ENCODE results near the gene RBFA.
"Not testable (repeated sequence)": the region's sequence is repeated elsewhere in the genome, so short reads cannot be mapped to it uniquely, and the experiment has no call there.

RBFA gene

DNA sequence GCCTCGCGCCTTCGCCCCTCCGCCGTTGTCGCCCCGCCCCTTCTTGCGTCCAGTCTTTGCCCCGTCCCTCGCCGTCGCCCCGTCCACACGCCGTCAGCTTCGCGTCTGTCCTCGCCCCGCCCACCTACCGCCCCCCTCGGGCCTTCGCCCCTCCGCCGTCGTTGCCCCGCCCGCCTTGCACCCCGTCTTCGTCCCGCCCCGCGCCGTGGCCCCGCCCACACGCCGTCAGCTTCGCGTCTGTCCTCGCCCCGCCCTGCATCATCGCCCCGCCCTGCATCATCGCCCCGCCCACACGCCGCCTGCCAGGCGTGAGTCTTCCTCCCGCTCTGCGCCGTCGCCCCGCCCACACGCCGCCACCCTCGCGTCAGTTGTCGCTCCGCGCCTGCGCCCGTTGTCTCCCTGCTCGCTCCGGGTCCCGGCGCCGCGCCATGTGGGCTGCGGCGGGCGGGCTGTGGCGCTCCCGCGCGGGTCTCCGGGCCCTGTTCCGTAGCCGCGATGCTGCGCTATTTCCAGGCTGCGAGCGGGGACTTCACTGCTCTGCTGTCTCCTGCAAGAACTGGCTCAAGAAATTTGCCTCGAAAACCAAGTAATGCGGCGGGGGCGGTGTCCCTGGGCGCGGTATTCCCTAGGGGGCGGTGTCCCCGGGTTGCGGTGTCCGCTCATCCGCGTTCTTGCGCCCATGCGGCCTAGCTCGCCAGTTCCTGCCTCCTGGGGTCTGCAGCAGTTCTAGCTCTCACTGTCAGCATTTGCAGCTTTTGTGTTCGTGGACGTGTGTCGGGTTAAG, at the start of gene RBFA:
RBFA (plus strand) TSS at position 367 of the 784 bp plus-strand sequence; CDS start at position 429, 62 bp downstream.
- DNase-seq: peak; percentile 99

DNA sequence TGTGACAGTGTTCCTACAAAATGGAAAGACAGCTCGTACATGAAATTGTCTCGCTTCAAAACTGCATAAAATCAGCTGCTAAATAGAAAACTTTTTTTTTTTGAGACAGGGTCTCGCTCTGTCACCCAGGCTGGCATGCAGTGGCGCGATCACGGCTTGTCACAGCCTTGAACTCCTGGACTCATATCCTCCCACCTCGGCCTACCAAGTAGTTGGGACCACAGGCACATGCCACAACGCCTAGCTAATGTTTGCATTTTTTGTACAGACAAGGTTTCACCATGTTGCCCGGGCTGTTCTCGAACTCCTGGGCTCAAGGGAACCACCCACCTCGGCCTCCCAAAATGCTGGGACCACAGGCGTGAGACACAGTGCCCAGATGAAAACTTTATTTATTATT, 49.1 kb upstream of the RBFA start:
- DNase-seq: no peak

GRCh38 chr18:79986726-79987125, 47.5 kb upstream of the RBFA start:
- no peak for DNase-seq

DNA sequence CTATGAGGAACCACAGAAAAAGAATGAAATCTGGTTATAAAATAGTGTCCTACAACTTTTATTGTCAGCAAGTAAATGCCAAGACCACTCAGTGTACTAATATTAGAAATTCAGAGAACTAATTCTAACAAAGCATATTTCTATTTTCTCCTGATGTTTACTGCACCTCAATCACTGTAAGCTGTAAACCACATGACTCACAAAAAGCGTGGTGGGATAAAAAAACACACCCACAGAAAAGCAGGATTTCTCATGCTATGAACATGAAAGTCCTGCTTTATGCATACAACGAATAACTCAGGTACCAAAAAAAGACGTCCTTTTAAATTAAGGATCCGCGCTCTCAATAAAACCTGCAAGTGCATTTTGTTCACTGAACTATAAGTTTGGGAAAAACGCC, 46.7 kb upstream of the RBFA start:
- peak in 1 of 2 donors; percentile 7 for DNase-seq

DNA sequence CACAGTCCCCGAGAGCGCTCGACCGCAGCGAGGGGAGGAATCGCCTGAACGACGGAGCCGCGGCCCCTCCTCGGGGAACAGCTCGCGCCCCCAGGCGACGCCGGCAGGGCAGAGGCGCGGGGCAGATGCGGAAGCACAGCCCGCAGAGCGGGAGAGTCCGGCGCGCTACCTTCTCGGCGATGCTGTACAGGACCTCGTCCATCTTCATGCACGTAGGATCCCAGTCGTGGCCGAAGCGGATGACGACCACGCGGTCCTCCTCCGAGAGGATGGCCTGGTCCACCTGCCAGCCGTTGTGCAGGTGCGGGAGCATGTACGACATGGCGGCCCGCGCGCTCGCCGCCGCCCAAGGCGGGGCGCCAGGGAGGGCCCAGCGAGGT, 46.2 kb upstream of the RBFA start:
- peak; percentile 56 to 65 for DNase-seq

GRCh38 chr18:79988451-79989194, 45.6 kb upstream of the RBFA start, which contains the start of gene TXNL4A:
Gene TXNL4A, minus strand, starts transcription at chr18:79988563. Its CDS starts 171 bp downstream, at chr18:79988392.
- peak; percentile 81 to 85 for DNase-seq

DNA sequence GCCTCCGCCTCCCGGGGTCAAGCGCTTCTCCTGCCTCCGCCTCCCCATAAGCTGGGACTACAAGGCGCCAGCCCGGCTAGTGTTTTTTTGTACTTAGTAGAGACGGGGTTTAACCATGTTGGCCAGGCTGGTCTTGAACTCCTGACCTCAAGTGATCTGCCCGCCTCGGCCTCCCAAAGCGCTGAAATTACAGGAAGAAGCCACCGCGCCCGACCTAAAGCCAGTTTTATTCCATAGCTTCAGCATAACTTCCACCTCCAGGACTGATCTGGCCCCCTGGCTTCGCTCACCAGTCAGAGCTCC, 45.1 kb upstream of the RBFA start:
- DNase-seq: no peak

DNA sequence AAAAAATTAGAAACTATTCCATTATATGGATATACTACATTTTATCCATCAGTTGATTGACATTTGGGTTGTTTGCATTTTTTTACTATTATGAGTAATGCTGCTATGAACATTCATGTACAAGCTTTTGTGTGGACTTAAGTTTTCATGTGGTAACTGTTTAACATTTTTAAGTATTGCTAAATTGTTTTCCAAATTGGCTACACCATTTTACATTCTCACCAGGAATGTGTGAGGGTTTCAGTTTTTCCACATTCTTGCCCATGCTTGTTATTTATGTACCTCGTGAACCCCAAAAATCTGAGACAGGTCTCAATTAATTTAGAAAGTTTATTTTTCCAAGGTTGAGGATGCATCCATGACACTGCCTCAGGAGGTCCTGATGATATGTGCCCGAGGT, 42.7 kb upstream of the RBFA start:
- DNase-seq: no peak

DNA sequence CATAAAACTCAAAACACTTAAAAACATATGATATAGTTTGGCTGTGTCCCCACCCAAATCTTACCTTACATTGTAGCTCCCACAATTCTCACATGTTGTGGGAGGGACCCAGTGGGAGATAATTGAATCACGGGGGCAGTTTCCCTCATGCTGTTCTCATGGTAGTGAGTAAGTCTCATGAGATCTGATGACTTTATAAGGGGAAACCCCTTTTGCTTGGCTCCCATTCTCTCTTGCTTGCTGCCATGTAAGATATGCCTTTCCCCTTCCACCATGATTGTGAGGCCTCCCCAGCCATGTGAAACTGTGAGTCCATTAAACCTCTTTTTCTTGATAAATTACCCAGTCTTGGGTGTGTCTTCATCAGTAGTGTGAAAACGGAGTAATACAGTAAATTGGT, 34.5 kb upstream of the RBFA start:
- not testable (repeated sequence) for DNase-seq

- DNase-seq: no peak
Measured at GRCh38 chr18:80000877-80001276, 33.4 kb upstream of the RBFA start.

- no peak for DNase-seq
Measured at GRCh38 chr18:80002468-80002867, 31.8 kb upstream of the RBFA start.

DNA sequence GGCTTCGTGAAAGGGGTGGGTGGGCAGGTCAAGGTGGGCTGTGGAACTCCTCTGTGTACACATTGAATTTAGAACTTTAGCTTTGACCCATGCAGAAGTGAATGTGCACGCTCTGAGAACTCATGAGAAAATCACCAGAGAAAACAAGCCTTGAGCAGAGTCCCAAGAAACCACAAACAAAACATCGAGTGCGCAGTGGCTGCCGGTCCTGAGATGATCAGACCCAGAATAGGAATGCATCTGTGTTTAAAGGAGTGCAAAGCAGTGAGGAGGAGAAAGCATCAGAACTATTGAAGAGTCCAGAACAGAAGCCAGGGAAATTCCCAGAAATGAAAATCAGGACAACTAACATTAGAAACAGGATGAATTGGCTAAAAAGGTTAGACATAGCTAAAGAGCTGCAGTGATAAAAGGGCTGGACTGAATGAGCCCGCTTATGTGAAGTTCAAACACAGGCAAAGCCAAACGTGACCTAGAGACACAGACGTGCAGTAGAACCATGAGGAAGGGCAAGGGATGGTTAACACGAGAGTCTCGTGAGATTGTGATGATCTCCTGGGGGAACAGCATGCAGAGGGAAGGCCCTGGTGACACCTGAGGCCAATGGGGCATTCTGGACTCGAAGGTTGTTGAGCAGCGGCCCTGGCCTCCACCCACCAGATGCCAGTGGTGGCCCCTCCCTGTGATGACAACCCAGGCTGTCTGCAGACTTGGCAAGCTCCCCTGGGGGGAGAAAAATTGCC, 29.5 kb upstream of the RBFA start:
- no peak for DNase-seq

GRCh38 chr18:80006724-80007123, 27.5 kb upstream of the RBFA start:
- DNase-seq: no peak

DNA sequence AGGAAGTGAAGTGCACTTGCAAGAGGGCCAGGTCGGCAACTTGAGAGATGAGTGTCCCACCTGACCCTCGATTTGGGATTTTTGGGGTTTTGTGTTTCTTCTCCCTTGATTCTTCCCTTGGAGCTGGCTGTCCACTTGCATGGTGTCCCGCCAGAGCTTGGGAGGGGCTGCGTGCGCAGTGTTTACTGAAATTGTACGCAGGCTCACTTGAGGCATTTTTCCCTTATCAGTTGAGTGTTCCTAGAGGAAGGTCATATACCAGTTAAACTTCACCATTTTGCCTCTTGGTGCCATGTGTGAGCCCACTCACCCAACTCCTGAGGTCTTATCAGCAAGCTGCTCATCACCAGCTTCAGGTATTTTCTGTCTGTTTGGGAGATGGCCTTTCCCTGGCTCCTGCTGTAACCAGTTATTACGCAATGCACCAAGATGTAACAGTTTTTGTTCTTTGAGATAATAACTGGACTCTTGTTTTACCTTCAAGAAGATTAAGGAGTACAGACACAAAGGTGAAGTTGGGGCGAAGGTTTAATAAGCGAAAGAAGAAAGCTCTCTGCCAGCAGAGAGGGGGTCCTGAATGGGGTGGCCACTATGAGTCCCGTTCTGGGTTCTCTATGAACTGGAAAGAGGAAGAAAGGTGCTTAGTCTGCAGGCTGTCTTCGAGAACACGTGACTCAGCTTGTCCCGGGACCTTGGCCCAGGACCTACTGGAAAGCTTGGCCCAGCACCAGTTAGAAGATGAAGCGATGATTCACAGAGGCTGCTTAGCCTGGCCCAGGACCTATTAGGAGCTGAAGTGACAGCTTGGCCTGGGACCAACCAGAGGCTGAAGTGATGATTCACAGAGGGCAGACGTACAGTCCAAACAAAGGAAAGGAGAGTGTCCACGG, 24.3 kb upstream of the RBFA start:
- no peak for DNase-seq

DNA sequence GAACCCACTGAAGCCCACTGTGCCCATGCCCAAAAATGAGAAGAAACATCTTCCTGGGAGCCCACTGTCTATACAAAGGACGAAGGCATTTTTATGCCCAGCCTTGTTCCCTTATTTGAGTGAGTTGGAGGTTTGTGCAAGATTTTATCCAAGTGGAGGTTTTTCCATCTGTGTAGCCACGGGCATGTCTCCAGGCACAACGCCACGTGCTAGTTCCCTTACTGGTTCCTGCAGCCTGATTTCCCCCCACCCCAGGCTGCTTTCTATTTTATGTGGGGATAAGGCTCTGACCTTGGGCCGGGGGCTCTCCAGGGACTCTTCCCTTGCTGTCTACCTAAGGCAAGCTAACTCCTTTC, 23.7 kb upstream of the RBFA start:
- no peak for DNase-seq

DNA sequence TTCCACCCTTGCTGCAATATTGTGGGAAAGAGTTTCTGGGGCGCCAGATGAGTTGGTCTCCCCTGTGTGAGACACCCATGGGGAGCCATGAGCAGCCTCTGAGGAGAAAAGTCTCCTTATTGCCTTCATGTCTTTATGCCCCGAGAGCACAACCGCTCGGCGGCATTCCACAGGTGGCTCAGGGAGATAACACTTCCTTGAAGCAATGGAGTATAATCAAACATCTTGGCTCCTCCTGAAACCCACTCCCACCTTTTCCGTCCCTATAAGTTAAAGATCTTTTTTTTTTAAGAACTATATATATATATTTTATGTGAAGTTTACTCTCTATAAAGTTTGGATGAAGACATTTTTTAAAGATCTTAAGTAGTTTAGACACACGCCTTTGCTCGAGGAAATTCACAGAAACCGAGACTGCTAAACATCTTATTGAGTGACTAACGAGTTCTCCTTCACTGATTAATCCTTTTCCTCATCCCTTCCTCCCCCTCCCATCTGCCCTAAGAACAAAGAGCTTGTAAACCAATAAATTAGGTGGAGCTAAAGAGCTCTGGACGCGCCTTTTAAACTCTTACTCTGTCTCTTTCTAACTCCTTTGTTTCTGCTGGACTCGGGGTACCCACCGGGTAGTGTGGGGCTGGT, 22.6 kb upstream of the RBFA start:
- not testable (repeated sequence) for DNase-seq

DNA sequence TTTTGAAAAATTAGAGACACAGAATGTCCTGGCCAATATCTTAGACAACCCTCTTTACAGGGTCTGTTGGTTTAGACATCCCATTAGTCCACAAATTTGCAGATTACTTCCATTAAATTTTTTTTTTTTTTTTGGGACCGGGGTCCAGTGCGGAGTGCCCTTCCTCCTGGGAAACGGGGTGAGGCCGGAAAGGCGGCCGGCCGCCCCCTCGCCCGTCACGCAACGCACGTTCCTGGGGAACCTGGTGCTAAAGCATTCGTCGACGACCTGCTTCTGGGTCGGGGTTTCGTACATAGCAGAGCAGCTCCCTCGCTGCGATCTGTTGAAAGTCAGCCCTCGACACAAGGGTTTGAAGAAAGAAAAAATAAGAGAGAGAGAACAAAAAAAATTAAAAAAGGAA, 21.5 kb upstream of the RBFA start:
- DNase-seq: no peak

- peak in 1 of 2 donors; percentile 27 for DNase-seq
Measured at GRCh38 chr18:80022613-80023012, 11.6 kb upstream of the RBFA start.

DNA sequence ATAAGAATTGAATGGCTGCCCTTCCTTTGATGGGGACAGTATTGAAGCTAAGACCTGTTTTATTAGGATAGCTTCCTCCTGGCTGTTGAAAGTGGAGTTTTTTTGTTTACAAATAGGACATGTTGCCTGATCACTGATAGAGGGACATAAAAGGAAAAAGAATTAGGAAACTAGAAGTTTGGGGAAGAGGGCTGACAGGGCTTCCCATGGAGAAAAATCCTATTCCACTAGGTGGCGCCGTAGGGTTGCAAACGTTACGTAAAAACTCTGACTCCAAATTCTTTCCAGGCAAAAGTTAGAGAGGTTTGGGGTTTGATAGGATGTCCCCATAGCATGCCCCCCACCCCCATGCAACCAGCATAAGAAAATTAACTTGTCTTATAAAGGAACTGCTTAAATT, 11.1 kb upstream of the RBFA start:
- DNase-seq: no peak

GRCh38 chr18:80026363-80026762, 7.9 kb upstream of the RBFA start:
- no peak for DNase-seq

- DNase-seq: not testable (repeated sequence)
Measured at GRCh38 chr18:80027719-80028118, 6.5 kb upstream of the RBFA start.

DNA sequence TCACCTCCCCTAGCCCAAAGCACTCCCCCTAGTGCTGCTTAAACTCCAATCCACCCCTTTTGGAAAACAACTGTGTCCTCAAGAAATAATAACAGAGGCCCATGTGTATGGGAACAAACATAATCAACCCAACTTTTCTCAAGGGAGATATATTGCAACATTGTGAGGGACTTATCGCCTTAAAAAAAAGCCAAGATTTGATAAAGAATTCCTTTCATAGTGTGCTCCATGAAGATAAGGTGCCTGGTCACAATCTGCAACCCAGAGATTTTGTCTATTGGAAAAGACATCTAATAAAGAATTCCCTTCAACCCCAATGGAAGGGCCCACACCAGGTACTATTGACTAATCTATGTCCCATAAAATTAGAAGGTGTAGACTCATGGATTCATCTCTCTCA, 4.5 kb upstream of the RBFA start:
- DNase-seq: no peak
